ES-I3 (cell line): ENCODE results near the gene C17orf75.
"Not testable (repeated sequence)": the region's sequence is repeated elsewhere in the genome, so short reads cannot be mapped to it uniquely, and the experiment has no call there.

Source experiments
- H3K36me3 ChIP-seq: 2 replicates; pipeline ENCODE4 v1.6.1; 2013; ENCODE audit warnings: mild to moderate bottlenecking, low read length, control low read depth, moderate library complexity; ENCODE audit not compliant: insufficient read depth
- H3K4me1 ChIP-seq: 2 replicates; pipeline ENCODE4 v1.6.1; 2013; ENCODE audit warnings: mild to moderate bottlenecking, control low read depth, low read length; ENCODE audit not compliant: insufficient read depth
- H3K9ac ChIP-seq: 2 replicates; pipeline ENCODE4 v1.6.1; 2013; ENCODE audit warnings: low read depth, mild to moderate bottlenecking, low read length, moderate library complexity
- H3K9me3 ChIP-seq: 2 replicates; pipeline ENCODE4 v1.6.1; 2013; ENCODE audit warnings: mild to moderate bottlenecking, low read length, moderate library complexity; ENCODE audit not compliant: control insufficient read depth, insufficient read depth

Gene C17orf75

GRCh38 chr17:32331243-32332040 is 10.5 kb downstream of the C17orf75 start:
- Histone ChIP-seq H3K9ac (no peak overlapping the region), H3K9me3 (no peaks in the 10 kb centered on the region), H3K4me1 (no peaks in the 10 kb centered on the region), H3K36me3 (no peaks in the 10 kb centered on the region; the same call in none of the 2 replicates)

DNA sequence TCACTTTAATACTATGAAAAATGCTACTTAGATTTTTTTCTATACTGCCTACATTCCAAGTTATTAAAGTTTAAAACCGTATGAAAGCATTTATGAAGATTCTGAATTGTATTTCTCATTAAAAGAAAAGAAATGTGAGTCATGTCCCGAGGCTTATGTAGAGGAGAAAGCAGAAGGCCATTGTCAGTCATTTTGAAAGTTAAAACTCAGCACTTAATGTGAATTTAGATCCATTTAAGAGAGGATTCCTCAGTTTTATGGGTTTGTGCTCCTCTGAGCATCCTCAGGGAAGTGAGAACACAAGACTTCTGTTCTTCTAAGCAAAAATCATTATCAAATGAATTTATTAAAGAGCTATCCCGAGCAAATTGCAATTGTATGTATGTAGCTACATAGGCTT is 11.8 kb downstream of the C17orf75 start:
- Histone ChIP-seq H3K9me3 (no peaks in the 10 kb centered on the region), H3K4me1 (no peaks in the 10 kb centered on the region)

GRCh38 chr17:32327911-32328310 is 14.1 kb downstream of the C17orf75 start:
- Histone ChIP-seq H3K9me3 (no peaks in the 10 kb centered on the region), H3K4me1 (0 out of 2 replicates have a peak, but pooled peaks cover 6% of the 10 kb centered on the region), H3K36me3 (no peaks in the 10 kb centered on the region), H3K9ac (no peak overlapping the region)

More for the DNA sequence above, 11.8 kb downstream of the C17orf75 start:
- no peaks in the 10 kb centered on the region; the same call in none of the 2 replicates for H3K36me3 ChIP-seq
- H3K9ac ChIP-seq: no peak overlapping the region

GRCh38 chr17:32323811-32324491 is 18.0 kb downstream of the C17orf75 start:
- H3K9ac ChIP-seq: no peak overlapping the region
- no peaks in the 10 kb centered on the region for H3K36me3 ChIP-seq
- no peaks in the 10 kb centered on the region for H3K9me3 ChIP-seq
- H3K4me1 ChIP-seq: 0 out of 2 replicates have a peak, but pooled peaks cover 6% of the 10 kb centered on the region

- Histone ChIP-seq H3K4me1 (0 out of 2 replicates have a peak, but pooled peaks cover 6% of the 10 kb centered on the region), H3K36me3 (no peaks in the 10 kb centered on the region), H3K9ac (no peak overlapping the region), H3K9me3 (no peaks in the 10 kb centered on the region)
These were observed 18.9 kb downstream of the C17orf75 start for GRCh38 chr17:32323046-32323445.

- 0 out of 2 replicates have a peak, but pooled peaks cover 6% of the 10 kb centered on the region for H3K4me1 ChIP-seq
- H3K9ac ChIP-seq: no peak overlapping the region
- no peaks in the 10 kb centered on the region for H3K36me3 ChIP-seq
- no peaks in the 10 kb centered on the region for H3K9me3 ChIP-seq
These were observed 21.1 kb downstream of the C17orf75 start for GRCh38 chr17:32320847-32321246.

DNA sequence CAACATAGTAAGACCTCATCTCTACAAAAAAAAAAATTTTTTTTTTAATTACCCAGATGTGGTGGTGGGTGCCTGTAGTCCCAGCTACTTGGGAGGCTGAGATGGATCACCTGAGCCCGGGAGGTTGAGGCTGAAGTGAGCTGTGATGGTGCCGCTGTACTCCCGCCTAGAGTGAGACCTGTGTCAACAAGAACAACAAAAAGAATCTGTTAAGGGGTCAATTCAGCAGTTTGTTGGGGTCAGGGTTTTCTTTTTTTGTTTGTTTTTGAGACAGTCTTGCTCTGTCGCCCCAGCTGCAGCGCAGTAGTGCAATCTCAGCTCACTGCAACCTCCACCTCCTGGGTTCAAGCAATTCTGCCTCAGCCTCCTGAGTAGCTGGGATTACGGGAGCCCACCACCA is 21.9 kb downstream of the C17orf75 start:
- H3K36me3 ChIP-seq, H3K4me1 ChIP-seq, H3K9ac ChIP-seq, H3K9me3 ChIP-seq: not testable (repeated sequence)

DNA sequence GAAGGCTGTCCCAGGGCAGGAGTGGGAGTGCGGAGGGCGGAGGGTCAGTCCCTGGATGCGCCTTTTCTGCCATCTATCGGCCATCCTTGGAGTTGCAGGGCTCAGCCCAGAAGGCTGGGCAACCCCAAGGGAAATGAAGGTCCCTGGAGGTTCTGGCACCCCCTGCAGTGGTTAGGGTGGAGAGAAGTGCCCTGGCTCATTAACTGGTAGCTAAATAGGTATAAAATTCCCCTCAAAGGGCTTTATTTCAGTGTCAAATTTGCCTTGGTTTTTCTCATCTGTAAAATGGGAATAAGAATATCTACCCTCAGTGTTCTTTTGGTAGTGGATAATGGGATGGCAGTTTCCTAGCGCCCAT is 22.4 kb downstream of the C17orf75 start:
- no peak overlapping the region for H3K9ac ChIP-seq
- H3K4me1 ChIP-seq: 0 out of 2 replicates have a peak, but pooled peaks cover 6% of the 10 kb centered on the region
- no peaks in the 10 kb centered on the region for H3K36me3 ChIP-seq
- H3K9me3 ChIP-seq: no peaks in the 10 kb centered on the region

DNA sequence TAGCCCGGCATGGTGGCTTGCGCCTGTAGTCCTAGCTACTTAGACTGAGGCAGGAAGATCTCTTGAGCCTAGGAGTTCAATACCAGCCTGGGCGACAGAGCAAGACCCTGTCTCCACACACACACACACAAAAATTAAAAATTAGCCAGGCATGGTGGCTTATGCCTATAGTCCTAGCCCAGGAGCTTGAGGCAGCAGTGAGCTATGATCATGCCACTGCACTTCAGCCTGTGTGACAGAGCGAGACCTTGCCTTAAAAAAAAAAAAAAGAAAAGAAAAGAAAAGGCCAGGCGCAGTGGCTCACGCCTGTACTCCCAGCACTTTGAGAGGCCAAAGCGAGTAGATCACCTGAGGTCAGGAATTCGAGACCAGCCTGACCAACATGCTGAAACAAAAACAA is 23.9 kb downstream of the C17orf75 start:
- H3K36me3 ChIP-seq: no peaks in the 10 kb centered on the region
- H3K4me1 ChIP-seq: no peaks in the 10 kb centered on the region
- H3K9ac ChIP-seq: no peak overlapping the region
- H3K9me3 ChIP-seq: no peaks in the 10 kb centered on the region

- no peaks in the 10 kb centered on the region for H3K9me3 ChIP-seq
- no peaks in the 10 kb centered on the region for H3K36me3 ChIP-seq
- no peak overlapping the region for H3K9ac ChIP-seq
- H3K4me1 ChIP-seq: no peaks in the 10 kb centered on the region
These were observed 24.6 kb downstream of the C17orf75 start for GRCh38 chr17:32317353-32317752.

DNA sequence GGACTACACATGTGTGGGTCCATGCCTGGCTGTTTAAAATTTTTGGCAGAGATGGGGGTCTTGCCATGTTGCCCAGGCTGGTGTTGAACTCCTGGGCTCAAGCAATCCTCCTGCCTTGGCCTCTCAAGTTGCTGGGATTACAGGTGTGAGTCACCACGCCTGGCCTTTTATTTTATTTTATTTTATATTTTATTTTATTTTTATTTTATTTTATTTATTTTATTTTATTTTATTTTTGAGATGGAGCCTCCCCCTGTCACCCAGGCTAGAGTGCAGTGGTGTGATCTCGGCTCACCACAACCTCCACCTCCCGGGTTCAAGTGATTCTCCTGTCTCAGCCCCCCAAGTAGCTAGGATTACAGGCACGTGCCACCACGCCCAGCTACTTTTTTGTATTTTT is 25.3 kb downstream of the C17orf75 start:
- H3K9me3 ChIP-seq, H3K36me3 ChIP-seq, H3K4me1 ChIP-seq, H3K9ac ChIP-seq: not testable (repeated sequence)

DNA sequence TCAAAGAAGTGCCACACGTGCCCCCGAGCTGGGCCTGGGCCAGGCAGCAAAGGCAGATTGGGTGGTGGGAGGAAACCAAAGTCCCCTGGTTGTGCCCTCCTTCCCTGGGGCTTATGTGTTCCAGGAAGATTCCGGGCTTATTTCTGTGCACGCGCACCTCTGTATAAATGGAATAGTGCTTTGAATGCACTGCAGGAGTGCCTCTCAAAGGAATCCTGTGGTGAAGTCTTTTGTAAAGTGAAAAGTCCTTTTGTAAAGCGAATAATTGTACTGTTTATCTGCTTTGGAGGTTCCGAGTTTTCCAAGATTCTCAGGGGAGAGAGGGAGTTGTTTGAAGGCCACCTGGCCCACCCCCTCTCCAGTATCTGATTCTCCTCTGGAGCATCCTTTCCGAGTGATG is 26.8 kb downstream of the C17orf75 start:
- no peak overlapping the region for H3K9ac ChIP-seq
- H3K4me1 ChIP-seq: no peaks in the 10 kb centered on the region
- H3K36me3 ChIP-seq: no peaks in the 10 kb centered on the region
- no peaks in the 10 kb centered on the region for H3K9me3 ChIP-seq

GRCh38 chr17:32314636-32315035 is 27.3 kb downstream of the C17orf75 start:
- H3K9me3 ChIP-seq: no peaks in the 10 kb centered on the region
- no peaks in the 10 kb centered on the region for H3K36me3 ChIP-seq
- H3K9ac ChIP-seq: no peak overlapping the region
- H3K4me1 ChIP-seq: no peaks in the 10 kb centered on the region

- no peaks in the 10 kb centered on the region for H3K4me1 ChIP-seq
- no peaks in the 10 kb centered on the region for H3K9me3 ChIP-seq
- H3K36me3 ChIP-seq: no peaks in the 10 kb centered on the region
- H3K9ac ChIP-seq: no peak overlapping the region
These were observed 30.9 kb downstream of the C17orf75 start for GRCh38 chr17:32311028-32311536.

DNA sequence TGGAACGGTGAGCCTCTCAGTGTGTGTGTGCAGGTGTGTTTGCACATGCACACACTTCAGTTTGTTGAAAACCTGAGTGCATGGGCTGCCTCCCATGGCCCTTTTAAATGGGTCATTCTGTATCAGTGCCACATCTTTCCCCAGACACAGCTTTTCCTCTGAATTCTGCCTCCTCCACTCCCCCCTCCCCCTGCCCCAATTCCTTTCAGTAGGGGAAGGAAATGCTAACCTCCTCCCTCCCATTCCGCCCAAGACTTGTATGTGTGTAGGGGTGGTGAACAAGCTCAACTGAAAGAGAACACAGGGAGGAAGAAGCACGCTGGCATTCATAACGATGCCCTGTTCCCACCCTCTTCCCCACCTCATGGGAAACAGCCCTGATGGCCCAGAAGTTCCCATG is 34.3 kb downstream of the C17orf75 start:
- Histone ChIP-seq H3K4me1 (peaks cover 24% of the 10 kb centered on the region), H3K9ac (no peak overlapping the region), H3K36me3 (no peaks in the 10 kb centered on the region)

More for the DNA sequence above, 34.3 kb downstream of the C17orf75 start:
- no peaks in the 10 kb centered on the region for H3K9me3 ChIP-seq
